ENCODE data around the gene EIF2S2. TPM values are rescaled to one million over a fixed set of nuclear protein-coding genes. Genes with fewer than 3 reads are reported as not detected.
A peak's percentile ranks its signal among the peaks of the same experiment; 100 is the strongest.

EIF2S2 gene
- total RNA-seq, 1 experiment from 2014 or later, result 121 TPM

DNA sequence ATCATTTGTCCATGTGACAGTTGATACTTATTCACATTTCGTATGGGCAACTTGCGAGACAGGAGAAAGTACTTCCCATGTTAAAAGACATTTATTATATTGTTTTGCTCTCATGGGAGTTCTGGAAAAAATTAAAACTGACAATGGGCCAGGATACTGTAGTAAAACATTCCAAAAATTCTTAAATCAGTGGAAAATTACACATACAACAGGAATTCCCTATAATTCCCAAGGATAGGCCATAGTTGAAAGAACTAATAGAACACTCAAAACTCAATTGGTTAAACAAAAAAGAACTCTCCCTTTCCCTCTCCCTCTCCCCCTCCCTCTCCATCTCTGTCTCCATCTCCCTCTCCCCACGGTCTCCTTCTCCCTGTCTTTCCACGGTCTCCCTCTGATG is 19.4 kb upstream of the EIF2S2 start:
- Histone ChIP-seq H3K4me1 (ENCODE audit: control insufficient read depth in 1 of 2, insufficient read depth in 2 of 2, low read length in 2 of 2) (peaks cover 0 to 4% of the 10 kb centered on the region in 2 experiments; a peak in 1 of 4 replicates), H3K4me2 (ENCODE audit: low read length) (no peak overlapping the region), H4K20me1 (ENCODE audit: insufficient read depth) (no peaks in the 10 kb centered on the region), H3K4me3 (replicated peaks in 1 of 2; ENCODE audit: low read depth in 1 of 2, low read length in 2 of 2) (no peak overlapping the region), H3K9me2 (ENCODE audit: insufficient read depth) (no peaks in the 10 kb centered on the region), H3K9ac (ENCODE audit: low read length) (no peak overlapping the region), H3K27ac (ENCODE audit: low read depth, low read length) (no peak overlapping the region), H3K36me3 (ENCODE audit: control insufficient read depth in 1 of 2, insufficient read depth in 2 of 2, low read length in 2 of 2) (no peaks in the 10 kb centered on the region), H3K79me2 (ENCODE audit: insufficient read depth, low read length) (no peaks in the 10 kb centered on the region), H3K9me3 (ENCODE audit: control insufficient read depth in 1 of 2, insufficient read depth in 1 of 2, low read depth in 1 of 2, low read length in 2 of 2) (no peaks in the 10 kb centered on the region), H2AFZ (ENCODE audit: low read depth, low read length, poor library complexity, severe bottlenecking) (no peak overlapping the region), H3K27me3 (ENCODE audit: insufficient read depth, low read length) (no peaks in the 10 kb centered on the region)
- ChIA-PET CTCF (interaction anchor here (1.1 kb wide), 1 partner anchor 10 kb away, joined by 4 read pairs; no protein-coding TSS in a partner anchor), POLR2A (no interaction called here), RAD21 (ENCODE audit: low non-redundant PET in 1 of 2, low total read pairs in 2 of 2, uncharacterized antibody in 2 of 2, unreplicated experiment in 2 of 2) (no interaction called here)
- BruUV-seq (replicated peaks), result no TSS peak
- ATAC-seq (no peak), DNase-seq (ENCODE audit: low read depth, low spot score) (no peak)
- TF ChIP-seq SP1 (IDR thresholded peaks at IDR 0.05; ENCODE audit: low read depth) (no peak), ZNF274 (IDR thresholded peaks at IDR 0.05; ENCODE audit: low read depth, low read length) (no peak), ZFX (IDR thresholded peaks at IDR 0.05) (no peak), ZBTB33 (IDR thresholded peaks at IDR 0.05; ENCODE audit: extremely low read depth, insufficient replicate concordance, low read length) (no peak)
- intact Hi-C loops (cut with micrococcal nuclease), result no loop called here

DNA sequence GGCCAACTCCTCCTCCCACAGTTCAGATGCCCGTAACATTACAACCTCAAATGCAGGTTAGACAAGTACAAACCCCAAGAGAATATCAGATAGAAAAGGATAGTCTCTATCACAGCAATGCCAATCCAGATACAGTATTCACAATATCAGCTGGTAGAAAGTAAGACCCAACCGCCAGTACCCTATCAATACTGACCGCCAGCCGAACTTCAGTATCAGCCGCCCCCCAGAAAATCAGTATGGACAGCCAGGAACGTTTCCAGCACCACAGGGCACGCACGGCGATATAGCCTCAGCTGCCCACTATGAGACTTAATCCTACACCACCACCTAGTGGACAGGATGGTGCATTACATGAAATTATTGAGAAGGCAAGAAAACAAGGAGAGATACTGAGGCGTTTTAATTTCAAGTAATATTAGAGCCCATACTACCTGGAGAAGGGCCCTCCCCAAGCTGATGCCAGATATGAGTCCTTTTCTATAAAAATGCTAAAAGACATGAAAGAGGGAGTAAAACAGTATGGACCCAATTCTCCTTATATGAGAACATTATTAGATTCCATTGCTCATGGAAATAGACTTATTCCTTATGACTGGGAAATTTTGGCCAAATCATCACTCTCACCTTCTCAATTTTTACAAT is 17.6 kb upstream of the EIF2S2 start:
- Histone ChIP-seq H3K9me3 (ENCODE audit: control insufficient read depth in 1 of 2, insufficient read depth in 1 of 2, low read depth in 1 of 2, low read length in 2 of 2) (no peaks in the 10 kb centered on the region), H3K27ac (ENCODE audit: low read depth, low read length) (no peak overlapping the region), H3K9ac (ENCODE audit: low read length) (peak overlapping the region; percentile 29; the same call in 1 of the 2 replicates), H3K4me2 (ENCODE audit: low read length) (peak overlapping the region; percentile 81), H3K9me2 (ENCODE audit: insufficient read depth) (no peaks in the 10 kb centered on the region), H3K36me3 (ENCODE audit: control insufficient read depth in 1 of 2, insufficient read depth in 2 of 2, low read length in 2 of 2) (no peaks in the 10 kb centered on the region), H3K4me1 (ENCODE audit: control insufficient read depth in 1 of 2, insufficient read depth in 2 of 2, low read length in 2 of 2) (peaks cover 0 to 7% of the 10 kb centered on the region in 2 experiments; a peak in 2 of 4 replicates), H3K4me3 (replicated peaks in 1 of 2; ENCODE audit: low read depth in 1 of 2, low read length in 2 of 2) (peak overlapping the region; percentile 30 to 50), H3K79me2 (ENCODE audit: insufficient read depth, low read length) (no peaks in the 10 kb centered on the region), H4K20me1 (ENCODE audit: insufficient read depth) (no peaks in the 10 kb centered on the region), H3K27me3 (ENCODE audit: insufficient read depth, low read length) (no peaks in the 10 kb centered on the region), H2AFZ (ENCODE audit: low read depth, low read length, poor library complexity, severe bottlenecking) (peak overlapping the region; percentile 98)
- BruUV-seq (replicated peaks), result no TSS peak
- intact Hi-C loops (cut with micrococcal nuclease), result loop anchor here (1.0 to 10.0 kb wide), 5 partner anchors 196 to 1035 kb away; no protein-coding TSS in a partner anchor
- POLR2A ChIA-PET, result no interaction called here
- peak; percentile 96 for ATAC-seq
- TF ChIP-seq FOSL1 (IDR thresholded peaks at IDR 0.05; ENCODE audit: low read depth), result no peak
- TF ChIP-seq POLR2A (IDR thresholded peaks at IDR 0.05; ENCODE audit: borderline replicate concordance, extremely low read depth, insufficient read depth, insufficient read length), result no peak
- TF ChIP-seq, protein P1, sequence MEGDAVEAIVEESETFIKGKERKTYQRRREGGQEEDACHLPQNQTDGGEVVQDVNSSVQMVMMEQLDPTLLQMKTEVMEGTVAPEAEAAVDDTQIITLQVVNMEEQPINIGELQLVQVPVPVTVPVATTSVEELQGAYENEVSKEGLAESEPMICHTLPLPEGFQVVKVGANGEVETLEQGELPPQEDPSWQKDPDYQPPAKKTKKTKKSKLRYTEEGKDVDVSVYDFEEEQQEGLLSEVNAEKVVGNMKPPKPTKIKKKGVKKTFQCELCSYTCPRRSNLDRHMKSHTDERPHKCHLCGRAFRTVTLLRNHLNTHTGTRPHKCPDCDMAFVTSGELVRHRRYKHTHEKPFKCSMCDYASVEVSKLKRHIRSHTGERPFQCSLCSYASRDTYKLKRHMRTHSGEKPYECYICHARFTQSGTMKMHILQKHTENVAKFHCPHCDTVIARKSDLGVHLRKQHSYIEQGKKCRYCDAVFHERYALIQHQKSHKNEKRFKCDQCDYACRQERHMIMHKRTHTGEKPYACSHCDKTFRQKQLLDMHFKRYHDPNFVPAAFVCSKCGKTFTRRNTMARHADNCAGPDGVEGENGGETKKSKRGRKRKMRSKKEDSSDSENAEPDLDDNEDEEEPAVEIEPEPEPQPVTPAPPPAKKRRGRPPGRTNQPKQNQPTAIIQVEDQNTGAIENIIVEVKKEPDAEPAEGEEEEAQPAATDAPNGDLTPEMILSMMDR (IDR thresholded peaks at IDR 0.05 in 2 of 3, conservative IDR thresholded peaks at IDR 0.05 in 1 of 3; ENCODE audit: borderline replicate concordance in 1 of 3, insufficient read depth in 1 of 3, low read depth in 2 of 3, low read length in 2 of 3), result peak; percentile 71 to 92 (median 83)
- TF ChIP-seq MAX (IDR thresholded peaks at IDR 0.05), result no peak
- TF ChIP-seq SP1 (IDR thresholded peaks at IDR 0.05; ENCODE audit: low read depth), result no peak
- peak; percentile 95 for TF ChIP-seq RAD21 (IDR thresholded peaks at IDR 0.05; ENCODE audit: low read depth)
- CTCF ChIA-PET, result interaction anchor here (0.7 to 1.5 kb wide), 4 partner anchors 12 to 233 kb away, joined by 3 to 5 read pairs (median 4); no protein-coding TSS in a partner anchor
- peak; percentile 75 for DNase-seq (ENCODE audit: low read depth, low spot score)
- RAD21 ChIA-PET (ENCODE audit: low non-redundant PET in 1 of 2, low total read pairs in 2 of 2, uncharacterized antibody in 2 of 2, unreplicated experiment in 2 of 2), result no interaction called here

Data from HCT116 (cell line).